Skin of body (tissue), 2 donors: Measurements from ENCODE around the gene RAB40AL. TPM values are rescaled to one million over a fixed set of nuclear protein-coding genes. Genes with fewer than 3 reads are reported as not detected.
"Not testable (repeated sequence)": the region's sequence is repeated elsewhere in the genome, so short reads cannot be mapped to it uniquely, and the experiment has no call there.

Source experiments
- DNase-seq: peaks from one replicate; lab custom pipeline; 2025; lab: John Stamatoyannopoulos, UW
- total RNA-seq: library from RNA; depleted of rRNA; stranded (reverse); fragments of >200 nt; gene quantifications from one replicate; pipeline ENCODE4 v1.2.3, GENCODE V29; 2014

Gene RAB40AL
- total RNA-seq, result 0.59 TPM

- DNase-seq, result not testable (repeated sequence)
Observed at GRCh38 chrX:102936972-102937371, at the start of gene RAB40AL. Gene RAB40AL (plus strand): TSS chrX:102937272. CDS start chrX:102937319, 47 bp downstream.

GRCh38 chrX:102887687-102888086, 49.4 kb upstream of the RAB40AL start:
- no peak for DNase-seq

- DNase-seq, result no peak
Observed at GRCh38 chrX:102892103-102892502, 45.0 kb upstream of the RAB40AL start.

GRCh38 chrX:102899940-102900916, 36.8 kb upstream of the RAB40AL start:
- DNase-seq, result peak; percentile 0

- DNase-seq, result no peak
Observed at GRCh38 chrX:102902355-102902754, 34.7 kb upstream of the RAB40AL start.

- no peak for DNase-seq
Observed at GRCh38 chrX:102930990-102931756, 5.9 kb upstream of the RAB40AL start.

GRCh38 chrX:102934624-102935023, 2.4 kb upstream of the RAB40AL start:
- DNase-seq, result no peak

GRCh38 chrX:102950908-102951866, 14.1 kb downstream of the RAB40AL start:
- DNase-seq, result no peak

- no peak for DNase-seq
Observed at GRCh38 chrX:102957751-102958150, 20.7 kb downstream of the RAB40AL start.

GRCh38 chrX:102958794-102959193, 21.7 kb downstream of the RAB40AL start:
- no peak for DNase-seq

- DNase-seq, result no peak
Observed at GRCh38 chrX:102959471-102959870, 22.4 kb downstream of the RAB40AL start.

GRCh38 chrX:102963955-102964354, 26.9 kb downstream of the RAB40AL start:
- DNase-seq, result no peak

GRCh38 chrX:102964940-102965339, 27.9 kb downstream of the RAB40AL start:
- DNase-seq, result no peak

- no peak for DNase-seq
Observed at GRCh38 chrX:102966701-102967100, 29.6 kb downstream of the RAB40AL start.

- DNase-seq, result no peak
Observed at GRCh38 chrX:102968216-102968615, 31.1 kb downstream of the RAB40AL start.

GRCh38 chrX:102971536-102971935, 34.5 kb downstream of the RAB40AL start:
- DNase-seq, result not testable (repeated sequence)

- no peak for DNase-seq
Observed at GRCh38 chrX:102975016-102975415, 37.9 kb downstream of the RAB40AL start.

GRCh38 chrX:102976286-102976685, 39.2 kb downstream of the RAB40AL start:
- no peak for DNase-seq

GRCh38 chrX:102976793-102977495, 39.9 kb downstream of the RAB40AL start:
- DNase-seq, result no peak

GRCh38 chrX:102978594-102978993, 41.5 kb downstream of the RAB40AL start:
- no peak for DNase-seq
